Caki2 (cell line): ENCODE measurements around the gene BLZF1. TPM values are rescaled to one million over a fixed set of nuclear protein-coding genes. Genes with fewer than 3 reads are reported as not detected.
"Not testable (repeated sequence)": the region's sequence is repeated elsewhere in the genome, so short reads cannot be mapped to it uniquely, and the experiment has no call there.

Source experiments
- DNase-seq: peaks from one replicate; pipeline ENCODE4 v3.0.0-alpha.2; 2015; ENCODE audit warnings: low read depth
- in situ Hi-C: cut with HindIII; loops from 2 replicates; pipeline ENCODE4 v1.10.0; 2016; ENCODE audit warnings: low sequenced_read_pairs, low pct_unique_long_range_greater_than_20kb, mixed read lengths
- total RNA-seq: library from RNA; depleted of rRNA; stranded (reverse); fragments of >200 nt; shearing (Covaris generic); gene quantifications from 2 replicates; pipeline ENCODE4 v1.2.3, GENCODE V29; 2014; ENCODE audit warnings: low replicate concordance

BLZF1 gene
- total RNA-seq, 1 experiment from 2014 or later, result 25.7 TPM

DNA sequence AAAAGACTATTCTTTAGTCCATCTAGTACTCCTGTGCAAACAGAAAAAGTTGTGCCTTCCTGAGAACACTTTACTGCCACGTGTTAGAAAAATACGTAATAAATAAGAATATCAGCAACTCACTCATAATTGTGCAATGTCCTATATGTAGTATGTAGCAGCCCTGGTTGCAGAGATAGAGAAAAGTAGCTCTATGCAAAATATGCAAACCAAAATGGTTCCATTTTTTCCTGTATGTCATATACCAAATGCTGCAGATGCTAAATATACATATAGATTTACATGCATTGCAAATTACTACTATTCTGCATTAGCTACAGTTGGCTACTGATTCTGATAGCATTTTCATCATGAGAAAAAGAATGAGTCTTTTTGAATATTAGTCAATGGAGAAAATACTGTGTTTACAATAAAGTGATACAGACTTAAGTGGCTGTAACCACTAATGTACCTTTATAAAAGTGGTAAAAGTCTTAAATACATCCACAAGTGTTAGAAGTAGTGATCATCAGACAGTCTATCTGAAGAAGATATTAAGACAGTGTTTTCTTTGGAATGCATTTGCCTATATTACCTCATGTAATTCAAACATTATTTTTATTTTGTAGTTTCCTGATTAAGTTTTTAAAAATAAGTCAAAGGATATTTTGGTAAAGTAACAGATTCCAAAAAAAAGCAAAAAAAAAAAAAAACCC lies 20.2 kb upstream of the BLZF1 start:
- DNase-seq, result no peak
- in situ Hi-C loops, result no loop called here

DNA sequence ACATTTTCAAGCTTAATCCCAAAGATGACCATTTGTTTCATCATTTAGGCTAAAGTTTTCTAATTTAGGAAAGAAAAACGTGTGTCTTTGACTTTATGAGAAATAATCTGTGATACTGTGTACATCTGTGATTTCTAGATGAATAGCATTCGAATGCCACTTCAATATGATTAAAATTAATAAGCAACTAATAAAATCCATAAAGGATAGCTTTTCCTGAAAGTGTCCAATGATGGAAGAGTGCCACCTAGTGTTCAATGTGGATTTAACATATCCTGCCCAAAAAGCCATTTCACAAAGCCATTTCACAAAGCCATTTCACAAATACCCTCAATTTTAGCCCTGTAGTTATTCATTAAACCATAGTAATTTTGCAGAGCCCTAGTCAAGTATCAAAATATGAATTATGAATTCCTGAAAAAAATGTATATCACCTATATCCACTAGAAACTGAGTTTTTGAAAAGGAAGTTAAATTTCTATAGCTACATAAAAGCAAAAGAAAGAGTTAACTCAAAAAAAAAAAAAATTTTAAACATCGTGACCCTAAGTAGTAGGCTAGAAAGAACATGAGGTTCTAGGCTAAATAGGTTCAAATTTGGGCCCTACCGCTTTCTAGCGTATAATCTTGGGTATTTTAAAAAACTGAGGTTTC lies 19.5 kb upstream of the BLZF1 start:
- DNase-seq, result peak; percentile 25
- in situ Hi-C loops, result no loop called here

DNA sequence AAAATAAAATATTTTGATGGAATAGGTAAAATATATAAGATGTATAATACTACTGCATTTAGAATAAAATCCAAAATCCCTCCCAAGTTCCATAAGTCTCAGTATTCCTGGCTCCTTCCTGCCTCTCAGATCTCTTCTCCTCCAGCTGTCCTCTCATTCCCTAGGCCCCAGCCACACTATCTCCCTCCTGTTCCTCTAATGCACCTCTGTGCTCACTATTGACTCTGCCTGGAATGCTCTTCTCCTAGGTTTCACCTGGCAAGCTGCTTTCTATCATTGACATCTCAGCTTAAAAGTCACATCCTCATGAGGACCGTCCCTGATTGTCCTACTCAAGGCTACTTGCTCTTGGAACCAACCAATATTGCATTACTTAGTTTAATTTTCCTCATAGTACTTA lies 7.6 kb upstream of the BLZF1 start:
- no peak for DNase-seq
- in situ Hi-C loops, result no loop called here

GRCh38 chr1:169361281-169361680 lies 6.7 kb upstream of the BLZF1 start:
- no peak for DNase-seq
- in situ Hi-C loops, result no loop called here

DNA sequence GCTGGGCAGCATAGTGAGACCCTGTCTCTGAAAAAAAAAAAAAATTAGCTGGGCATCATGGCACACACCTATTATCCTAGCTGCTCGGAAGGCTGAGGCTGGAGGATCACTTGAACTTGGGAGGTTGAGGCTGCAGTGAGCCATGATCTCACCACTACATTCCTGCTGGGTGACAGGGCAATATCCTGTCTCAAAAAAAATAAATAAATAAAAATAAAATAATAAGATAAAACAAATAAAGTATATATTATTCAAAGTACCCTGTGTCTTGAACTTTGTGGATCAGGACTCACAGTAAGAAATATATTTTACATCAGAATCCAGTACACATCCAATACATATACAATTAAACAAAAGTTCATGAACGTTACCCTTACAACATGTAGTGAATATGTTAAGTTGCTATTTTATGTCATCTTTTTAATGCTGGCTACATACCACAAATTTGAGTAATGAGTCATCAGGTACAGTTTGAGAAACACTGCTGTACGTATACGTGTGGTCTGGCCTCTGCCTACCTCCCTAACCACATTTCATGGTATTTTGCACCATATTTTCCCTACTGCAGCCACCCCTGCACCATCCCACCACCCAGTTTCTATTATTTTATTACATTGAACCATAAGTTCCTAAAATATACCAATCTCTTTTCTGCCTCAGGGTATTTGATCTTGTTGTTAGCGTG lies 4.8 kb upstream of the BLZF1 start:
- in situ Hi-C loops, result no loop called here
- DNase-seq, result peak; percentile 37

DNA sequence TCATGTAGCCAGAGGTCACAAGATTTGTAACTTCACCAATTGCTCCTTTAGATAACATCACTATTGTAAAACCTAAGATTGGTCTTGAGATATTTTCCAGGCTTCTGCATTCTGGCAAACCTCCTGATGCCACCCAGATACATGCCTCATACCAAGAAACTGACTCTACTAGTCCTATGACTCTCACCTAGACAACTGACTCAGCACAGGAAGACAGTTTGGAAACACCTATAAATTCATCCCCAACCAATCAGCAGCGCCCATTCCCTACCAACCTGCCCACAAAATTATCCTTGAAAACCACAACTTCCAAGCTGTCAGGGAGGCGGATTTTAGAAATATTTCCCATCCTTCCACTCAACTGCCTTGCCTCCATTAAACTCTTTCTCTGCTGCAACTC lies 3.0 kb upstream of the BLZF1 start:
- in situ Hi-C loops, result no loop called here
- peak; percentile 43 for DNase-seq

DNA sequence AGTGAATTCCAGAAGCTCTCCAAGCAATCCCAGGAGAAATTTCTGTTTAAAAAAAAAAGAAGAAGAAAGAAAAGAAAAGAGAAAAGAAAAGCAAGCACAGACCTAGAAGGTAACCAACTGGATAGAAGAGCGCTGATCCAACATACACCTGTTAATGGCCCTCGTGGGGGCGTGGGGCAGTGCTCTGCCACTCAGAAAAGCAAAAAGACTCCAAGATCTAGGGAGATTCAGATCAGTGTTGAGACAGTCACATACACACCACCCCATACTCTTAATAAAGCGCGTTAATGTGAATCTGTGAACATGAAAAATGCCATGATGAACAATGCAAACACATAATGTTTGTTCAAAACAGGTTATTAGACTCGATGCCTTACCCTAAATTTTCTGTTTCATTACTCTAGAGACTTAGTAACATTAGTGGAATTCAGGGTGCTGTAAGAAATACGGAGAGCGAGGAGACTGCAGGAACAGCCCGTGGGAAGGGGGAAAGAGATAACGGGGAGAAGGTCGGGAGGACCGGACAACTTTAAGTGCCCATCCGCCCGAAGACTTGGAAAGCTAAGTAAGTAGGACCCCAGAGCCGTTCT lies 804 bp upstream of the BLZF1 start:
- in situ Hi-C loops, result no loop called here
- DNase-seq, result no peak

DNA sequence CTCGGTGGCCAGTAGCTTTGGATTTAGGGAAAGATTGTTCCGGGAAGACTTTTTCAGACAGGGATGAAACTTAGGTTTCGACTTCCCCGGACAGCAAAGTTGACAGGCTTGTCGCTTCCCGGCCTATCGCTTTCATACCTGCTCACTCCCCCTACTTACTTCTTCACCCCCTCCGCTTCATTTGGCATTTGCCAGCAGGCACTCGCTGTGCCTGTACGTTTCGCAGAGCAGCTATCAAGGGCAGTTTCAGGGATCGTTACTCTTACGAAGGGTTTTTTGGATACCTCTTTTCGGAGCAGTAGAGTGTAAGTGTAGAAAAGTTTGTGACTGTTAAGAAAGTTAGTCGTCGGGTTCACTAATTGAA lies 393 bp downstream of the BLZF1 start:
- in situ Hi-C loops, result no loop called here

GRCh38 chr1:169371404-169371803 lies 3.4 kb downstream of the BLZF1 start:
- no peak for DNase-seq
- in situ Hi-C loops, result no loop called here

More for the DNA sequence above, 393 bp downstream of the BLZF1 start:
- DNase-seq, result no peak

GRCh38 chr1:169381162-169381561 lies 13.2 kb downstream of the BLZF1 start:
- no peak for DNase-seq
- in situ Hi-C loops, result no loop called here

- in situ Hi-C loops, result no loop called here
- DNase-seq, result no peak
Observed at GRCh38 chr1:169383449-169383848, 15.5 kb downstream of the BLZF1 start.

GRCh38 chr1:169387399-169387798 lies 19.4 kb downstream of the BLZF1 start:
- DNase-seq, result no peak

DNA sequence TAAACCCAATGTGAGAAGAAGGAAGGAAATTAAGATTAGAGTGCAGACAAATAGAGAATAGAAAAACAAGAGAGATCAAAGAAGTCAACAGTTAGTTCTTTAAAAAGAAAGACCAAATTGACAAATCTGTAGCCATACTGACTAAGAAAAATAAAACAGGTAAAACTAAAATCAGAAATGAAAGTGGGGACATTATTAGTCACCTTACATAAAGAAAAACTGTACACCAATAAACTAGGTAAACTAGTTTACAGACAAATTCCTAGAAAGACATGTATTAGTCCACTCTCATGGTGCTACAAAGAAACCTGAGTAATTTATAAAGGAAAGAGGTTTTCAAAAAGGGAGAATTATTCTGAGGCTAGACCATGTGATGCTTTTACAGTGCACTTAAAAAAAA lies 22.3 kb downstream of the BLZF1 start:
- no peak for DNase-seq
- in situ Hi-C loops, result no loop called here

More at GRCh38 chr1:169387399-169387798, 19.4 kb downstream of the BLZF1 start:
- in situ Hi-C loops, result no loop called here

DNA sequence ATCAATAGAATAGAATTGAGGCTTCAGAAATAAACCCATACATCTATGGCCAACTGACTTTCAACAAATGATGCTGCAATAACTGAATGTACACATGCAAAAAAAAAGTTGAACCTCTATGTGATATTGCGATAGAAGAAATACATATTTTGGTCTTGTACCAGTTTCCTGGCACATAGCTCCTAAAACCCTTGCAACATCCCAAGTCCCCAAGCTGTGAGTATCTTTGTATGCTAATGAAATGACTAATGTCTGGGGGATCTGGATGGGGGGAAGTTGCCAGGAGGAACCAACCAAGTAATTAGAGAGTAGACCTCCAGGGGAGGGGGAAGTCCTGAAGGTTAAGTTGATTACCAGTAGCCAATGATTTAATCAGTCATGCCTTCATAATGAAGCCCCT lies 24.4 kb downstream of the BLZF1 start:
- in situ Hi-C loops, result no loop called here
- no peak for DNase-seq

DNA sequence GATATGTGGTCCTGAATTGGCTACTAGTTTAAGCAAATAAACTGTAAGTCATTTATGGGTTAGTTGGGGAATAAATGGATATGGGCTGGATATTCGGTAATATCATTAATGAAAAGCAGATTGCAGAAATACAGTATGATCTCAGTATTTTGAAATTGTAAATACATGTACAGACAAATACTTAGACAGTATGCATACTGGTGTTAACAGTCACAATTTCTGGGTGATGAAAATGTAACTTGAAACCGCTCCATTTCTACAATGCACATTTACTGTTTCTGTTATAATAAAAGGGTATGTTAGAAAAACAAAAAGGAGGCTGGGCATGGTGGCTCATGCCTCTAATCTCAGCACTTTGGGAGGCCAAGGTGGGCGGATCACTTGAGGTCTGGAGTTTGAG lies 28.0 kb downstream of the BLZF1 start:
- in situ Hi-C loops, result no loop called here

DNA sequence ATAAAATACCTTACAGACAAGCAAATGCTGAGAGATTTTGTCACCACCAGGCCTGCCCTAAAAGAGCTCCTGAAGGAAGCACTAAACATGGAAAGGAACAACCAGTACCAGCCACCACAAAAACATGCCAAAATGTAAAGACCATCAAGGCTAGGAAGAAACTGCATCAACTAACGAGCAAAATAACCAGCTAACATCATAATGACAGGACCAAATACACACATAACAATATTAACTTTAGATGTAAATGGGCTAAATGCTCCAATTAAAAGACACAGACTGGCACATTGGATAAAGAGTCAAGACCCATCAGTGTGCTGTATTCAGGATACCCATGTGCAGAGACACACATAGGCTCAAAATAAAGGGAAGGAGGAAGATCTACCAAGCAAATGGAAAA lies 34.6 kb downstream of the BLZF1 start:
- in situ Hi-C loops, DNase-seq: not testable (repeated sequence)

More for the DNA sequence above, 28.0 kb downstream of the BLZF1 start:
- DNase-seq, result no peak

- DNase-seq, in situ Hi-C loops: not testable (repeated sequence)
Observed at GRCh38 chr1:169408340-169408739, 40.3 kb downstream of the BLZF1 start.

- DNase-seq, result no peak
- in situ Hi-C loops, result no loop called here
Observed at GRCh38 chr1:169414952-169415351, 47.0 kb downstream of the BLZF1 start.

DNA sequence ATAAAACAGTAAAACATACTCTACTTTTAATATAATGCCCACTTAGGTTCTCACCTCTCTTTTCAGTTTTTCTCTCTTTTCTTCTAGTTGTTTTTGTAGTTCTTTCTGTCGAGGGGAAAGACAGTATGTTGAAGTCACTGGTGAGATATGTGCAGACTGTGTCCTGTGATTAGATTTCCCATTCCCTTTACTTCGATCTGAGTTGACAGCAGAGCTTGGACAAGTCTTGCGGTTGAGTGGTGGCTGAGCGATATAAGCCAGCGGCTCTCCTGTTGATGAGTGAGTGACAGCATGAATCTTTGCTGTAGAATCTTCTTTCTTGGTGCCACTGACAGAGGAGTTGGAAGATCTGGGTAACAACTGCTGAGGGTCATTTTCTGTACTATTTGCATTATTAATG lies 53.3 kb downstream of the BLZF1 start:
- in situ Hi-C loops, result no loop called here
- no peak for DNase-seq
